Stimulated activated CD8-positive, alpha-beta memory T cell treated with anti-CD3 and anti-CD28 coated beads, Interleukin-2, amount 100 ng/mL, for 1 hour (primary cell): ENCODE results near the gene GNAI2.
A peak's percentile ranks its signal among the peaks of the same experiment; 100 is the strongest.
"Not testable (repeated sequence)": the region's sequence is repeated elsewhere in the genome, so short reads cannot be mapped to it uniquely, and the experiment has no call there.

ENCODE experiments used
- DNase-seq, 2 donors: peaks; one replicate each; pipeline ENCODE4 v3.0.0-alpha.2; 2020; ENCODE audit warnings: low read depth in 2 of 2

Gene GNAI2

DNA sequence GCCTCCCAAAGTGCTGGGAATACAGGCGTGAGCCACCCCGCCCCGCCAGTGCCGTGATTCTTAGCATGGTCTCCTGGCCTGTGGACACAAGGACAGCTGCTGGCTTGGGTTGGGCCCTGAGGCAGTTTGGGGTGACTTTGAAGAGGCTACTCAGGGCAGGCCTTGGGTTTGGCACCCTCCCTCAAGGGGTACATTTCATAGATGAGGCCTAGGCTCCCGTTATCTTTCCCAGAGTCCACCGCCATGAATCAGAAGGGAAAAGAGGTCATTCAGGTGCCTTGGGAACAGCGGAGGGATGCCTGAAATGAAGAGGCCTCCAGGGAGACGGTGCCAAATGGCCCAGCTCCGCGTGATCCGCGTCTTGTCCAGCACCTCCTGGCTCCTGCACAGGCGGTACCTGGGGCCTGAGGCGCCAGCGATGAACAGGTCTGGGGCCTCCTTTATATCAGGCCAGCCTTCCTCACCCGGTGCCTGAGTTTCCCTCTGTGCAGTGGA is 9.3 kb downstream of the GNAI2 start:
- DNase-seq, result no peak

DNA sequence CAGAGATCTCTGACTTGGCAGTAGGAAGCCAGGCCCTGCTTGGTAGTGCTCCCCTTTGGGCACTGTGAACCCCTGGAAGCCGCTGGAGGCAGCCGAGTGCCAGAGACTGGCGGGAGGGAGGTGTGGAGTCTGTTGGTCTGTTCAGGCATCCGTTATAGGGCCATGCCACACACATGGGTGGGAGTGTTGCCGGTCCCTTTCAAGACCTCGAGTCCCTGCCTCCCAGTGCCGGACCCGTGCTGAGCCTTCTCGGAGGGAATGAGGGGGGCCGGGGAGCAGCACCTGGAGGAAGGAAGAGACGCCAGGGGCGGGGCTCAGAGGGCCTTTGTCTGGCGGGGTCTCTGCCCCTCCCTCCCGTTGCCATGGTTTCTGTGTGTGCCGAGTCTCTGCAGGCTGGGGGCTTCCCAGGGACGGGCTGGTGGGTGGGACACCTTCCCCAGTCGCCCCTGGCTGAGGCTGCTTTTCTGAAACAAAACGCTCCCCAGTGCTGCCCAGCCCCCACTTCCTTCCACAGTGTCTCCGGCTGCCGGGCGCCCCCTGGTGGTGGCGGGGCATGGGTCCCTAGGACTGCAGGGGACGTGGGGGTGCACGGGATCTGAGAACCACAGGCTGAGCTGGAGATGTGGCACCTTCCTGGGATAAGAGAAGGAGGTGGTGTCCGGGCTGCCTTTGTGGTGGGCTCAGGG is 10.0 kb downstream of the GNAI2 start:
- DNase-seq, result peak; percentile 91 to 93

DNA sequence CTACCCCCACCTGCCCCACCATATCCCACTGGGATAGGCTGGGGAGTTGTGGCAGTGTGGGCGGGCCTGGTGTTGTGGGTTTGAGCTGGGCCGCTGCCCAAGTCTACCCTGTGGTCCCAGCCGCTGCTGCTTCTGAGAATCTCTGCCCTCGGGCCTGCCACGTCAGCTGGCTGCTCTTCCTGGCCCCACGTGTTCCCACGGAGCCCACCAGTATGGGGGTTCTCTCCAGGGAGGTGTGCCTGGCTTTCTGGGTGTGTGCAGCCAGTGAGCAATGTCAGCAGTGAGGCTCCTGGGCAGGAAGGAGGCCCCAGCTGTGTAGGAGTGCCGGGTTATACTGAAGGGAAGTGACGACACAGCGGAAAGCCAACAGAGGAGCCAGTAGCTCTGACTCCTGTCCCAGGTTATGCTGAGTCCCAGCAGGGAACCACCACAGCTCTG is 10.5 kb downstream of the GNAI2 start:
- peak; percentile 52 to 67 for DNase-seq

DNA sequence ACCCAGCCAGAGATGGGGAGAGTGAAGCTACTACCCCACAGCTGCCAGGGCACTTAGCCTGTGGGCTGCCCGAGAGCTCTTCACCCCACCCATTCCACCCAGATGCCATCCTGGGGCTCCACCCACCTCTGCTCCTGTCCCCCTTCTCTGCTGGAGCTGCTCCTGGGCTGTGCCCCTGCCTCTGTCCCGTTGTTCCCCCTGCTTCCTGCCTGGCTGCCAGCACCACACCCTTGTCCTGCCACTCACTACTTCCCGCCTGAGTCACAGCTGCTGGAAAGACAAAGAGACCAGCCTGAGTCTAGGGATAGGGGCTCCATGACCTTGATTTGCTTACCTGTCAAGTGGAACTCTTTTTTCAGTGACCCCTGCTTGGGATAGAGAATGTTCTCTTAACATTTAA is 12.4 kb downstream of the GNAI2 start:
- DNase-seq, result no peak

DNA sequence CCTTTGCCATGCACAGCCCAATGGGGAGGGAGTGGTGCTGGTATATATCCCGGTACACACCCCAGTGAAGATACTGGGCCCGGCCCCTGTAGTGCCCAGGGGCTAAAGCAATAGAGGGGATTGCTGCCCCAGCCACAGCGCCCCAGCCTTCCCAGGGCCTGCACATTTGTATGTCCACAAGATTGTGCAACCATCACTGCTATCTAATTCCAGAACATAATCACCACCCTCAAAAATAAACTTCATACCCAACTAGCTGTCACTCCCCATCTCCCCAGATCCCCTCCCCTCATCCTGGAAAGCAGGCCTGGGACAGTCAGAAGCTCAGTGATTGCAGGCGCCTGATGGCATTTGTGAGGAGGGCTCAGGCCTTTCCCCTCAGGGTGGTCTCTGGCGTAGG is 13.5 kb downstream of the GNAI2 start:
- DNase-seq, result no peak

DNA sequence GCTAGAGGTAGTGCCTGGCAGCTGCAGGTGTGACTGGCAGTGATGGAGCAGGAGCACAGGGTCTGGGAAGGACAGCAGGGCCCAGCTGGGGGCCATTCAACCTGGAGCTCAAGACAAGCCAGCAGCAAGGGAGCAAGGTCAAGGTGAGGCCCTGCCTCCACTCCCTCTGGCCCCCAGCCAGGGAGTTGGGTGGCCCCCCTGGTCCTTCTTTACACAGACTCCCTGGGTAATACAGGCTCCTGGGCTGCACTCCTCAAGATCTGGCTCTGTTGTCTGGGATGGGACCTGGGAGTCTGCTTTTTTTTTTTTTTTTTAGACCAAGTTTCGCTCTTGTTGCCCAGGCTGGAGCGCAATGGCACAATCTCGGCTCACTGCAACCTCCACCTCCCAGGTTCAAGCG is 14.5 kb downstream of the GNAI2 start:
- no peak for DNase-seq

DNA sequence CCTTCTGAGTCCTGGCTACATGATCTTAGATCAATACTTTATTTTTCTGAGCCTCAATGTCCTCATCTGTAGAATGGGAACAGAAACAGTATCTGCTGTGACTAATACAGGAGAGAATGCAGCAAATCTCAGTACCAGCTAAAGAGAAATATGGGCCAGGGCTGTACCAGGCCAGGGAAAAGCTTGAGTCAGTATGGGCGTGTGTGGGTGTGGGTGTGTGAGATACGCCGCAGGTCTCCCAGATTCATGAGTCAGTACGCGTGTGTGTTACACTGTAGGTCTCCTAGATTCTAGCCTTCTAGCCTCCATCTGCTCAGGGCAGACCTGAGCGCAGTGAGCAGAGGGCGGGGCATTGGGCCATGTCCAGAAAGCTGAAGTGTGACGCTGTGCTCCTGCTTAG is 15.2 kb downstream of the GNAI2 start:
- DNase-seq, result no peak

DNA sequence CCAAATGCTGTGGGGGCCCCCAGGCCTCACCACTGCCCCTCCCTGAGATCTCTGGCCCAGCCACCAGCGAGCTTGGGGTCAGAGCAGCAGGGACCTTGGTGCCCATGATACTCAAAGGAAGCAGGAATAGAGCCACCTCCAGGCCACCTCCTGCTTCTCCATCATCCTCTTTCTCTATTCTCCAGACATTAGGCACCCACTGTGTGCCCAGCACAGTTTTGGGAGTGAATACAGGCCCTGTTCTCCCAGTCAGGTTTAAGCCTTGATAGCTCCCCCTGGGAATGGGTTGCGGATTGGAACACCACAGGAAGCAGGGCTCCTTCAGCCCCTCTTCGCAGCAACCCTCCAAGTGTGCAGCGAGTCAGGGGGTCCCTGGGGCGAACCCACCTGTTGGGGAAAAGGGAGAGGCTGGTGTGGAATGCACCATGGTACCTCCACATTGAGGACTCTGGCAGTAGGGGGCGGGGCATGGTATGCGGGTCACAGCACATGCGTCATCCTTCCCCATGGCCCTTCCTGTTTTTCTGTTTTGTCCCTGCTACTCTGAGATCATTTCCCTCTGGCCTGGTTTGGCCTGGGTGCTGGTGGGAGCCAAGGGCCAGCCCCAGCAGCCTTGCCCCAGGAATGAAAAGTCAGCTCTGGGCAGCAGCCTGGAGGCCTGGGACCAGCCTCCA is 18.7 kb downstream of the GNAI2 start:
- DNase-seq, result no peak

DNA sequence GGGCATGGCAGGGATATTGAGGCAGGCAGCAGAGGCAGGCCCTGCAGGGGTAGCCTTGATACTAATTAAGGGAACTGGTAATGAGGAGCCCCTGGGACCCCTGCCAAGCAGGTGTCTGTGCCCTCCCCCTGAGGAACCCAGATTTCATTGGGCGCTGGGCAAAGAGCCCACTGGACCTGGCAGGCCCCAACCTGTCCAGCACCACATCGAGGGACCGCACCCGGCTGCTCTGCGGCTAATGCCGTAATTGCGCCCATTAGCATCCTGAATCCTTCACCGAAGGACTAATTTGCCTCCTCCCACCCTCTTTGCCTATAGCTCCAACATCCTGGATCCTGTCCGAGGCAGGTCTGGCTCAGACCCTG is 19.2 kb downstream of the GNAI2 start:
- DNase-seq, result no peak

DNA sequence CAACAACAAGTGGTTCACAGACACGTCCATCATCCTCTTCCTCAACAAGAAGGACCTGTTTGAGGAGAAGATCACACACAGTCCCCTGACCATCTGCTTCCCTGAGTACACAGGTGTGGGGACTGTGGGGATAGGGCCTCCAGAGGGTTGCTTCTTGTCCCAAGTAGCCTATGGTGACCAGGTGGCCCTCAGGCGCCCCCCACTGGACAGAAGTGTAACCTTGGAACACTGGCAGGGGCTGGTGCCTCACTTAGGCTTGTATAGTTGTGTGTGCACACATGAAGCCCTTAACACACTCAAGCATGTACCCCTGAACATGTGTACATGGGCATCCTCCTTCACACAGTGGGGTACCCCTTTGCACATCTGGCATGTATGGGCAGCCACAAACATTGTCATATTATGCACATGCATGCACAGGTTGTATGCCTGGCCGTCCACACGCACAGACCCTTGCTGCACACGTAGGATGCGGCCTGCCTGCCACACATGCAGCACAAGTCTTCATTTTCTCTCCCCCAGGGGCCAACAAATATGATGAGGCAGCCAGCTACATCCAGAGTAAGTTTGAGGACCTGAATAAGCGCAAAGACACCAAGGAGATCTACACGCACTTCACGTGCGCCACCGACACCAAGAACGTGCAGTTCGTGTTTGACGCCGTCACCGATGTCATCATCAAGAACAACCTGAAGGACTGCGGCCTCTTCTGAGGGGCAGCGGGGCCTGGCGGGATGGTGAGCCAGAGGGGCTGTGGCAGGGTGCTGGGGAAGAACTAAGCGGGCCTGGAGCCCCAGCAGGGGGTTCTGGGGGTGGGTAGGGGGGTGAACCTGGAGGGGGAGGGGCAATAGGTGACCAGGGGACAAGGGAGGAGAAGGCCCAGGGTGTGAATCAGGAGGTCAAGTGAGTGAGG is 21.2 kb downstream of the GNAI2 start:
- DNase-seq, result no peak

DNA sequence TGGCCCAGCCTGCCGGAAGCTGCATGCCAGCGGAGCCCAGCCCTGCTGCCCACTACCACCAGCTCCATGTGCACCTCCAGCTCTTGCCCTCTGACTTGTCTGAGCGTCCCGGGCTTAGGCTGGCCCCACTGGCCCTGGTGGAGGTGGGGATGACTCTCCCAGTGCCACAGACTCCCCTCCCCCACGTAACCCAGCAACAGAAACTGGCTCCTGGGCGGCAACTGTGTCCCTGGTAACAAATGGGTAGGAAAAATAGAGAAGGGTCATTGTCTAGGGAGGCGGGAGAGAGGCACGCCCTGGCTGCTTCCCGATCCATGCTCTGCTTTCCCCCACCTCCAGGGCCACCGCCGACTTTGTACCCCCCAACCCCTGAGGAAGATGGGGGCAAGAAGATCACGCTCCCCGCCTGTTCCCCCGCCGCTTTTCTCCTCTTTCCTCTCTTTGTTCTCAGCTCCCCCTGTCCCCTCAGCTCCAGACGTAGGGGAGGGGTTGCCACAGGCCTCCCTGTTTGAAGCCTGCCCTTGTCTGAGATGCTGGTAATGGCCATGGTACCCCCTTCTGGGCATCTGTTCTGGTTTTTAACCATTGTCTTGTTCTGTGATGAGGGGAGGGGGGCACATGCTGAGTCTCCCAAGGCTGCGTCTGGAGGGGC is 22.2 kb downstream of the GNAI2 start:
- no peak for DNase-seq

DNA sequence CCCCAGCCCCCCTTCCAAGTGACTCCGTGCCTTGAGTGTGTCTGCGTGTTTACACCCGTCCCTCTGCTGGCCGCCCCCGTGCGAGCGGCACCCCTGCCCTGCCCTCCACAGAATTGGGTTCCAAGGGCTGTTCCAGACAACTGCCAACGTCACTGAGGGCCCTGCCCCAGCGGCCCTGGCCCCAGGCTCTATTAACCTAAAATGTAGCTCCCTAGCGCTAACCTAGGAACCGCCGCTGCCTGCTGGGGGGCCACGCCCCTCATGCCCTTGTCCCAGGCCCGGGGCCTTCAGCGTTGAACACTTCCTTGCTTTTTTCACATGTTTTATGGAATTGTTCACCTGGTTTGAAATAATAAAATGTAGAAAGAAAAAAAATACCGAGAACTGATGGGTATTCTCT is 23.0 kb downstream of the GNAI2 start:
- no peak for DNase-seq

DNA sequence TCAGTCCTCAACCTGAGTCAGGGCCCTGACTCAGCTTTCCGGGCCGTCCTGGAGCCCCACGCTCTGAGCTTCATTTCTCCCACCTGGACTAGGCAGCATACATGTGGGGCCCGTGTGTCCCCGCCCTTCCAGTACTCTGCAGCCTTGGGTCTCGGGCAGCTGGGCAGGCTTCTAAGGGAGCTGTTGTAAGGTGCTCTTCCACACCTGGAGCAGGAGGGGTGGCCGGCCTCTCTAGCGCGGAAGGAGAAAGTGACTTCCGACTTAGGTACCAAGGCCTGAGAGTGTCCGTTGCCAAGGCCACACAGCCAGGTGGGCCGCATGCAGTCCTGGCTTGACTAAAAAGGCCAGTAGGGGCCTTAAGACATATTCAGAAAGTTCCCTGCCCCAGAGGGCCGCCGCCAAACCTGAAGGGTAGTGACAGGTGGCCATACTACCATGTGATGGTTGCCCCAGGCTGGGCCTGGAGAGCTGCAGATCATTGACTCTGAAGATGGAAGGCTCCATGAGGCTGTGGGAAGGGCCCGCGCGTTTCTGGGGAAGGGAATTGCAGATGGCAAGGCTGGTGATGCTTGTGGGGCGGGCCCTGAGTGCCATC is 23.5 kb downstream of the GNAI2 start:
- no peak for DNase-seq

DNA sequence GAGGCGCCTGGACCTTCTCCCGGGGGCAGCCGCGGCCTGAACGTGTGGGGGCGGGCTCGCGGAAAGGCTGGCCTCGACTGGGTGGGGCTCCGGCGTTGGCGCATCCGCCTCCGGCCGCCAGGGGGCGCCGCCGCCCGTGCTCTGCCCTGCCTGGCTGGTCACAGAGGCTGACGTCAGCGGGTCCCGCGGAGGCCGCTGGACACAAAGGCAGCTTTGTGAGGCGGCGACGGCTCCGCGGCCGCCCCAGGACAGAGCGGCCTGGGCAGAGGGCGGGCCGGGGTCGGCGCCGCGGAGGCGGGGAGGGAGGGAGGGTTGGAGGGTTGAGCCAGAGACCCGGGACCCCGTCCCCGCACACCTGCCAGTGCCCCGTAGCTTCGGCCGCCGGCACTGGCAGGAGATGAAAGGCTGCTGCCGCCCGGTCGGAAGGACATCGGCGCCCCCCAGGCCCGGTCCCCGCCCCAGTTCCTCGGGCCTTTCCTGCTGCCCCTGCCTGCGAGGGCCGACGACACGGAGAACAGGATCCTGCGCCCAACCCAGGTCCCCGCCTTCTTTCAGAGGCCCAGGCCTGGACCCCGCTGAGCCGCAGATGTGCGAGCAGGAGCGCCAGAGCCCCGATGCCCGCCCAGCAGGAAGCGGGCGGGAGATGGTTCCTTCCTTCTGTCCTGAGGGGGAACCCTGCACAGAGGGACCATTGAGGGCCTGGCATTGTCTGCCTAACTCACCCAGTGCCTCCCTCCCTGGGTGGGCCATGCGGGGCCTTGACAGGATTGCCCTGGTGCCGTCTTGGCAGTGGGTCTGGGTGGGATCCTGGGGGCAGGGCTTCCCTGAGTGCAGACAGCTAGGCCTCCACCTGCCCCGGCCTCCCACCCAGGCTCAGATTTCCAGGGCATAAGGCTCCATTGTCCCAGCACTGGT is 24.3 kb downstream of the GNAI2 start:
- peak; percentile 63 to 70 for DNase-seq

DNA sequence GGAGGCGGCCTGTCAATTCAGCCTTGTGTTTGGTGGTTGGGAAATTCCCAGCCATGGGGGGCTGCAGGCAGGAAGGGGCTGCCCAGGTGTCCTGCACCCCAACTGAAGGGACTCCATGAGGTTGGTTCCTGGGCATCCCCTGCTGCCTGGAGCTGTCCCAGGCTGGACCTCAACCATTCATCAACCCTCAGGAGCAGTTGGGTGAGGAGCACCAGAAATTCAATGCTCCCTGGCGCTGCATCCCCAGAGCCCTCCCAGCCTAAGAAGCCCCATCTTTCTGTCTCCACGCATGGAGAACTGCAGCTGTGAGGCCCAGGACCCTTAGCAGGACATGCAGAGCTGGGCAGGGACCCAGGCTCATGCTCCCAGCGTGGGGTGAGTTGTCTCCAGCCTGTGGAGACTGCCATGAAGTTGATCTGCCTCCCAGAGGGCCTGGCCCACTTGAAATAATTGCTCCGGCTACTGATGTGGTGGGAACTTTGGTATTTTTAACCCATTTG is 25.0 kb downstream of the GNAI2 start:
- DNase-seq, result no peak

DNA sequence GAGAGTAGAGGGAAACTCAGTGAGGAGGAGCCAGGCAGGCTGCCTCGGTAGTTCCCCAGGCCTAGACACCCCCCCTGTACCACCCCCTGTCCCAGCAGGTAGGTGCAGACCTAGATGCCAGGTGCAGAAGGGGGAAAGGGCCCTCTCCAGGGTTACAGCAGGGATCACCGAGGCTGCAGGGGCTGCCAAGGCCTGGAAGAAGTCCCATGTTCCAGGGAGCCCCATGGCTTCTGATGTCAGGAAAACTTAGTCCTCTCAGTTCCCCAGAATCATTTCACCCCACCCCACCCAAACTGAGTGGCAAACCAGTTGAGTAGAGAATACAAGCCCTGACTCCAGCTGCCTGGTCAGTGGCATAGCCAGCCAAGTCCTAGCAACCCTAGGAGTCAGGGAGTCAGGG is 25.5 kb downstream of the GNAI2 start:
- no peak for DNase-seq

DNA sequence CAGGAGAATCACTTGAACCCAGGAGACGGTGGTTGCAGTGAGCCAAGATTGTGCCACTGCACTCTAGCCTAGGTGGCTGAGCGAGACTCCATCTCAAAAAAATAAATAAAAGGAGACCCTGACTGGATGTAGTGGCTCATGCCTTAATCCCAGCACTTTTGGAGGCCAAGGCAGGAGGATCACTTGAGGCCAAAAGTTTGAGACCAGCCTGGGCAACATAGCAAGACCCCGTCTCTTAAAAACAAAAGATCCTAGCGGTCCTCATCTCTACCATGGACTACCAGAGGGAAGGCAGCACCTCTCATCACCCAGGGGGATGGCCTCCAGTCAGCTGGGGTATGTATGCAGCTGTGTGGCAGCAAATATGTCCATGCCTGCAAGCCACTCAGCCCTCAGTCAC is 26.2 kb downstream of the GNAI2 start:
- DNase-seq, result not testable (repeated sequence)

DNA sequence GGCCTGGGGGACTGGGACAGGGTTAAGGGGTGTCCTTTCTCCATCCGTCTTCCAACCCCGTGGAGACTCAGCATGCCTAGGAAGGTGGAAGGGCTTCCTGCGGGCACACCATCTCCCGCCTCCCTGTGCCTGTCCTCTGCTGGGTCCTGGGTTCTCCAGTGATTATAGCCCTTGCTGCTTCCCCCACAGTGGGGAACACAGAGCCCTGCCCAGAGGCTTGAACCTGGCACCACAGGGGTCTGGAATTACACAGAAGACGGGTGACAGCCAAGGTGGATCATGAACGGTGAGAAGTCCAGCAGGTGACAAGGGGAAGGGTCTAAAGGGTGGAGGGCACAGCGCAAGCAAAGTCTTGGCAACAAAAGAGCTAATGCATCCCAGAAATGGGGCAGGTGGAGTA is 26.8 kb downstream of the GNAI2 start:
- DNase-seq, result no peak

DNA sequence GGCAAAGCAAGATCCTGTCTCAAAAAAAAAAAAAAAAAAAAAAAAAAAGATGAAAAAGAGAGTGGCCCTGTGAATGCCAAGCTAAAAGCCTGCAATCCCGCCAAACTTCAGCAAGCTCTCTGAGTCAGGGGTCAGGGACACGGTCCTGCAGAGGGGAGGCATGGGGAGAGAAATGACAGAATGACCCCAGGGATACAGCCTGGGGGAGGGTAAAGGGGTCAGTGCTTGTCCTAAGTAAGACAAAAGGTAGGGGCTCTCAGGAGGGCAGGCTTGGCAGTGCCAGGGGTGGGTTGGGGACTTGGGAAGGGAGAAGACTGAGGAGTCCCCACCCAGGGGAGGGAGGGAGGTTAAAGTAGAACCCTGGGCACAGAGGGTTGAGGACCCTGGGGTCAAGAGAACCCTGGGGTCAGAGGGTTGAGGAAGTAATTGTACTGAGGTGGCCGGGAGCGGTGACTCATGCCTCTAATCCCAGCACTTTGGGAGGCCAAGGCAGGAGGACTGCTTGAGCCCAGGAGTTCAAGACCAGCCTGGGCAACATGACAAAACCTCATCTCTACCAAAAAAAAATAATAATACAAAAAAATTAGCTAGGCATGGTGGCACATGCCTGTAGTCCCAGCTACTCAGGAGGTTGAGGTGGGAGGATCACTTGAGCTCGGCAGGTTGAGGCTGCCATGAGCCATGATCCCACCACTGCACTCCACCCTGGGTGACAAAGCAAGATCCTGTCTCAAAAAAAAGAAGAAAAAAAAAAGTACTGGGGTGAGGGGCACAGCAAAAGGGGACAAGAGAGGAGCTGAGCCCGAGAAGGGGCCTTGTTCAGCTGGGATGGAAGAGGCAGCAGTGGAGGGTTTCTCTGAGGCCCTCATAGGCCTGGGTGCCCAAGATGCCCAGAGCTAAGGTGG is 27.7 kb downstream of the GNAI2 start:
- DNase-seq, result no peak
